HepG2 (cell line): ENCODE measurements around the gene AGER. TPM values are rescaled to one million over a fixed set of nuclear protein-coding genes. Genes with fewer than 3 reads are reported as not detected.
A peak's percentile ranks its signal among the peaks of the same experiment; 100 is the strongest.

Experiments used
- ATF7-NPFF ChIP-seq: sonication (generic); formaldehyde crosslinking; IDR thresholded peaks from 2 replicates; pipeline ENCODE4 v1.8.1; 2023; ENCODE audit warnings: mild to moderate bottlenecking, low read depth, missing genetic modification reagents, moderate library complexity
- DPF2 ChIP-seq: sonication (generic); formaldehyde crosslinking; IDR thresholded peaks from 2 replicates; pipeline ENCODE4 v1.4.0; 2020; ENCODE audit warnings: mild to moderate bottlenecking, low read depth, missing genetic modification reagents, borderline replicate concordance
- FIP1L1 ChIP-seq: fragments of 200-400 bp; formaldehyde crosslinking; IDR thresholded peaks from 2 replicates; pipeline ENCODE4 v1.6.1; 2018; ENCODE audit warnings: low read depth, mild to moderate bottlenecking, low read length, moderate library complexity, borderline replicate concordance; ENCODE audit not compliant: insufficient read depth
- FOXO1 ChIP-seq: sonication (generic); formaldehyde crosslinking; IDR thresholded peaks from 2 replicates; pipeline ENCODE4 v1.4.0; 2020; ENCODE audit warnings: missing genetic modification reagents
- JDP2 ChIP-seq: sonication (generic); formaldehyde crosslinking; IDR thresholded peaks from 2 replicates; pipeline ENCODE4 v1.8.1; 2022; ENCODE audit warnings: missing genetic modification reagents, borderline replicate concordance
- MTF1 ChIP-seq: sonication (generic); formaldehyde crosslinking; IDR thresholded peaks from 2 replicates; pipeline ENCODE4 v1.5.0; 2020; ENCODE audit warnings: missing genetic modification reagents
- NFRKB ChIP-seq: fragments of 450-650 bp; IDR thresholded peaks from 2 replicates; pipeline ENCODE4 v1.6.1; 2017
- TEAD2 ChIP-seq: sonication (generic); formaldehyde crosslinking; IDR thresholded peaks from 2 replicates; pipeline ENCODE4 v1.9.0; 2021; ENCODE audit warnings: missing genetic modification reagents
- YEATS4 ChIP-seq: sonication (generic); formaldehyde crosslinking; IDR thresholded peaks from 2 replicates; pipeline ENCODE4 v1.4.0; 2020; ENCODE audit warnings: missing genetic modification reagents, borderline replicate concordance
- ZNF234 ChIP-seq: sonication (generic); formaldehyde crosslinking; conservative IDR thresholded peaks from 2 replicates; pipeline ENCODE4 v1.5.1; 2020; ENCODE audit warnings: mild to moderate bottlenecking, missing genetic modification reagents
- ZNF75D ChIP-seq: sonication (generic); formaldehyde crosslinking; IDR thresholded peaks from 2 replicates; pipeline ENCODE4 v1.8.1; 2023; ENCODE audit warnings: missing genetic modification reagents, mild to moderate bottlenecking, borderline replicate concordance
- ZNF839 ChIP-seq: sonication (generic); formaldehyde crosslinking; IDR thresholded peaks from 2 replicates; pipeline ENCODE4 v1.4.0; 2020; ENCODE audit warnings: missing genetic modification reagents, mild to moderate bottlenecking, borderline replicate concordance
- ZZZ3 ChIP-seq: sonication (generic); formaldehyde crosslinking; IDR thresholded peaks from 2 replicates; pipeline ENCODE4 v1.4.0; 2020; ENCODE audit warnings: missing genetic modification reagents, mild to moderate bottlenecking, borderline replicate concordance
- polyA plus RNA-seq, 8 experiments: library from polyadenylated mRNA; depleted of rRNA in 3 of 8; stranded (reverse) in 7 of 8; unstranded in 1 of 8; fragments of >200 nt; fragmentation: Illumina TruSeq in 4 of 8; extraction: Trizol in 4 of 8; gene quantifications; 2 replicates each; pipeline versions ENCODE4 v1.2.1 to v1.2.3, GENCODE V29; 2011 to 2016; ENCODE audit warnings: low read depth in 4 of 8, missing spikeins in 1 of 8, mixed read lengths in 1 of 8; ENCODE audit not compliant: insufficient read depth in 1 of 8
- total RNA-seq, 5 experiments: library from RNA; depleted of rRNA; stranded (reverse); fragments of >200 nt; fragmentation: Illumina TruSeq; extraction: Trizol; gene quantifications; 2 replicates each; pipeline ENCODE4 v1.2.3, GENCODE V29; 2016; ENCODE audit warnings: low read depth in 1 of 5
- TF ChIP-seq, protein P1 (sequence below): IDR thresholded peaks from 2 replicates; pipeline ENCODE4 v1.6.1; 2012; ENCODE audit warnings: low read depth, low read length, improper control_type of control experiment
- TF ChIP-seq, protein P2 (sequence below): sonication (generic); formaldehyde crosslinking; IDR thresholded peaks from 2 replicates; pipeline ENCODE4 v1.5.1; 2020; ENCODE audit warnings: missing genetic modification reagents, mild to moderate bottlenecking, borderline replicate concordance
- TF ChIP-seq, protein P3 (sequence below): IDR thresholded peaks from 2 replicates; pipeline ENCODE4 v1.6.1; 2018; ENCODE audit warnings: missing genetic modification reagents, mild to moderate bottlenecking, missing compliant biosample characterization
- TF ChIP-seq, protein P4 (sequence below): sonication (generic); formaldehyde crosslinking; IDR thresholded peaks from 2 replicates; pipeline ENCODE4 v1.4.0; 2020; ENCODE audit warnings: missing genetic modification reagents
- TF ChIP-seq, protein P5 (sequence below): sonication (generic); formaldehyde crosslinking; IDR thresholded peaks from 2 replicates; pipeline ENCODE4 v1.5.0; 2020; ENCODE audit warnings: mild to moderate bottlenecking, missing genetic modification reagents

The AGER gene
- total and polyA plus RNA-seq, 2 of the 13 experiments (the other 11 are each of a cell fraction or from before 2014, with no cell fraction given), result 1.9 to 5.1 TPM

DNA sequence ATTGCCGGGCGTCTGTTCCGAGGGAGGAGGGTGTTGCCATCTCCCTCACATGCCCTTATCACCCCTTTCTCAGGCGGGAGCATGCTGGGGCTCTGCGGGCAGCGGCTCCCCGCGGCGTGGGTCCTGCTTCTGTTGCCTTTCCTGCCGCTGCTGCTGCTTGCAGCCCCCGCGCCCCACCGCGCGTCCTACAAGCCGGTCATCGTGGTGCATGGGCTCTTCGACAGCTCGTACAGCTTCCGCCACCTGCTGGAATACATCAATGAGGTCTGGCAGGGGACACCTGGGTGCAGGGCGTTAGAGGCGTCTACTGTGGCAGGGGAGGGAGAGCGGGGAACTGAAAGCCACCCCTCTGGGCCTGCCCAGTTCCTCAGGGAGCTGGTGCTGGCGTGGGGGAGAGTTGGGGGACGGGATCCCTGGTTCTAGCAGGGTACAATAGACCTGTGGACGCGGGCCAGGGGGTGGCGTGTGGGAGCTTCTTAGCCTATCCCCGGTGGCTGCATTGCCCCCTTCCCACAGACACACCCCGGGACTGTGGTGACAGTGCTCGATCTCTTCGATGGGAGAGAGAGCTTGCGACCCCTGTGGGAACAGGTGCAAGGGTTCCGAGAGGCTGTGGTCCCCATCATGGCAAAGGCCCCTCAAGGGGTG is 29.4 kb downstream of the AGER start (continued):
- TF ChIP-seq, protein P1, sequence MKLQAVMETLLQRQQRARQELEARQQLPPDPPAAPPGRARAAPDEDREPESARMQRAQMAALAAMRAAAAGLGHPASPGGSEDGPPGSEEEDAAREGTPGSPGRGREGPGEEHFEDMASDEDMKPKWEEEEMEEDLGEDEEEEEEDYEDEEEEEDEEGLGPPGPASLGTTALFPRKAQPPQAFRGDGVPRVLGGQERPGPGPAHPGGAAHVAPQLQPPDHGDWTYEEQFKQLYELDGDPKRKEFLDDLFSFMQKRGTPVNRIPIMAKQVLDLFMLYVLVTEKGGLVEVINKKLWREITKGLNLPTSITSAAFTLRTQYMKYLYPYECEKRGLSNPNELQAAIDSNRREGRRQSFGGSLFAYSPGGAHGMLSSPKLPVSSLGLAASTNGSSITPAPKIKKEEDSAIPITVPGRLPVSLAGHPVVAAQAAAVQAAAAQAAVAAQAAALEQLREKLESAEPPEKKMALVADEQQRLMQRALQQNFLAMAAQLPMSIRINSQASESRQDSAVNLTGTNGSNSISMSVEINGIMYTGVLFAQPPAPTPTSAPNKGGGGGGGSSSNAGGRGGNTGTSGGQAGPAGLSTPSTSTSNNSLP, result no peak
- TF ChIP-seq ATF7-NPFF (CRISPR knock-in tag) (no peak), TEAD2 (CRISPR knock-in tag) (no peak; the same call in 1 of the 2 replicates), ZNF839 (CRISPR knock-in tag) (0 out of 2 replicates have a peak, but pooled peaks have one; percentile 90), FIP1L1 (no peak), ZZZ3 (no peak), JDP2 (CRISPR knock-in tag) (no peak), DPF2 (CRISPR knock-in tag) (no peak), YEATS4 (no peak), ZNF234 (CRISPR knock-in tag) (no peak), NFRKB (no peak), ZNF75D (CRISPR knock-in tag) (no peak), FOXO1 (CRISPR knock-in tag) (peak; percentile 10; the same call in 1 of the 2 replicates), MTF1 (CRISPR knock-in tag) (no peak)
- TF ChIP-seq, protein P2, sequence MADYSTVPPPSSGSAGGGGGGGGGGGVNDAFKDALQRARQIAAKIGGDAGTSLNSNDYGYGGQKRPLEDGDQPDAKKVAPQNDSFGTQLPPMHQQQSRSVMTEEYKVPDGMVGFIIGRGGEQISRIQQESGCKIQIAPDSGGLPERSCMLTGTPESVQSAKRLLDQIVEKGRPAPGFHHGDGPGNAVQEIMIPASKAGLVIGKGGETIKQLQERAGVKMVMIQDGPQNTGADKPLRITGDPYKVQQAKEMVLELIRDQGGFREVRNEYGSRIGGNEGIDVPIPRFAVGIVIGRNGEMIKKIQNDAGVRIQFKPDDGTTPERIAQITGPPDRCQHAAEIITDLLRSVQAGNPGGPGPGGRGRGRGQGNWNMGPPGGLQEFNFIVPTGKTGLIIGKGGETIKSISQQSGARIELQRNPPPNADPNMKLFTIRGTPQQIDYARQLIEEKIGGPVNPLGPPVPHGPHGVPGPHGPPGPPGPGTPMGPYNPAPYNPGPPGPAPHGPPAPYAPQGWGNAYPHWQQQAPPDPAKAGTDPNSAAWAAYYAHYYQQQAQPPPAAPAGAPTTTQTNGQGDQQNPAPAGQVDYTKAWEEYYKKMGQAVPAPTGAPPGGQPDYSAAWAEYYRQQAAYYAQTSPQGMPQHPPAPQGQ (CRISPR knock-in tag), result 0 out of 2 replicates have a peak, but pooled peaks have one; percentile 17
- TF ChIP-seq, protein P3, sequence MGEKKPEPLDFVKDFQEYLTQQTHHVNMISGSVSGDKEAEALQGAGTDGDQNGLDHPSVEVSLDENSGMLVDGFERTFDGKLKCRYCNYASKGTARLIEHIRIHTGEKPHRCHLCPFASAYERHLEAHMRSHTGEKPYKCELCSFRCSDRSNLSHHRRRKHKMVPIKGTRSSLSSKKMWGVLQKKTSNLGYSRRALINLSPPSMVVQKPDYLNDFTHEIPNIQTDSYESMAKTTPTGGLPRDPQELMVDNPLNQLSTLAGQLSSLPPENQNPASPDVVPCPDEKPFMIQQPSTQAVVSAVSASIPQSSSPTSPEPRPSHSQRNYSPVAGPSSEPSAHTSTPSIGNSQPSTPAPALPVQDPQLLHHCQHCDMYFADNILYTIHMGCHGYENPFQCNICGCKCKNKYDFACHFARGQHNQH (CRISPR knock-in tag), result peak; percentile 29; the same call in 1 of the 2 replicates
- TF ChIP-seq, protein P4, sequence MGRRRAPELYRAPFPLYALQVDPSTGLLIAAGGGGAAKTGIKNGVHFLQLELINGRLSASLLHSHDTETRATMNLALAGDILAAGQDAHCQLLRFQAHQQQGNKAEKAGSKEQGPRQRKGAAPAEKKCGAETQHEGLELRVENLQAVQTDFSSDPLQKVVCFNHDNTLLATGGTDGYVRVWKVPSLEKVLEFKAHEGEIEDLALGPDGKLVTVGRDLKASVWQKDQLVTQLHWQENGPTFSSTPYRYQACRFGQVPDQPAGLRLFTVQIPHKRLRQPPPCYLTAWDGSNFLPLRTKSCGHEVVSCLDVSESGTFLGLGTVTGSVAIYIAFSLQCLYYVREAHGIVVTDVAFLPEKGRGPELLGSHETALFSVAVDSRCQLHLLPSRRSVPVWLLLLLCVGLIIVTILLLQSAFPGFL, result no peak
- TF ChIP-seq, protein P5, sequence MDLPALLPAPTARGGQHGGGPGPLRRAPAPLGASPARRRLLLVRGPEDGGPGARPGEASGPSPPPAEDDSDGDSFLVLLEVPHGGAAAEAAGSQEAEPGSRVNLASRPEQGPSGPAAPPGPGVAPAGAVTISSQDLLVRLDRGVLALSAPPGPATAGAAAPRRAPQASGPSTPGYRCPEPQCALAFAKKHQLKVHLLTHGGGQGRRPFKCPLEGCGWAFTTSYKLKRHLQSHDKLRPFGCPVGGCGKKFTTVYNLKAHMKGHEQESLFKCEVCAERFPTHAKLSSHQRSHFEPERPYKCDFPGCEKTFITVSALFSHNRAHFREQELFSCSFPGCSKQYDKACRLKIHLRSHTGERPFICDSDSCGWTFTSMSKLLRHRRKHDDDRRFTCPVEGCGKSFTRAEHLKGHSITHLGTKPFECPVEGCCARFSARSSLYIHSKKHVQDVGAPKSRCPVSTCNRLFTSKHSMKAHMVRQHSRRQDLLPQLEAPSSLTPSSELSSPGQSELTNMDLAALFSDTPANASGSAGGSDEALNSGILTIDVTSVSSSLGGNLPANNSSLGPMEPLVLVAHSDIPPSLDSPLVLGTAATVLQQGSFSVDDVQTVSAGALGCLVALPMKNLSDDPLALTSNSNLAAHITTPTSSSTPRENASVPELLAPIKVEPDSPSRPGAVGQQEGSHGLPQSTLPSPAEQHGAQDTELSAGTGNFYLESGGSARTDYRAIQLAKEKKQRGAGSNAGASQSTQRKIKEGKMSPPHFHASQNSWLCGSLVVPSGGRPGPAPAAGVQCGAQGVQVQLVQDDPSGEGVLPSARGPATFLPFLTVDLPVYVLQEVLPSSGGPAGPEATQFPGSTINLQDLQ, result no peak
